Measurements from ENCODE around the gene RABEPK. TPM values are rescaled to one million over a fixed set of nuclear protein-coding genes. Genes with fewer than 3 reads are reported as not detected.

The RABEPK gene, protein sequence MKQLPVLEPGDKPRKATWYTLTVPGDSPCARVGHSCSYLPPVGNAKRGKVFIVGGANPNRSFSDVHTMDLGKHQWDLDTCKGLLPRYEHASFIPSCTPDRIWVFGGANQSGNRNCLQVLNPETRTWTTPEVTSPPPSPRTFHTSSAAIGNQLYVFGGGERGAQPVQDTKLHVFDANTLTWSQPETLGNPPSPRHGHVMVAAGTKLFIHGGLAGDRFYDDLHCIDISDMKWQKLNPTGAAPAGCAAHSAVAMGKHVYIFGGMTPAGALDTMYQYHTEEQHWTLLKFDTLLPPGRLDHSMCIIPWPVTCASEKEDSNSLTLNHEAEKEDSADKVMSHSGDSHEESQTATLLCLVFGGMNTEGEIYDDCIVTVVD
- total RNA-seq: 1 to 10 TPM in 3 of 4 donors, not detected in 1; 5.2 to 8.7 (median 8.6) TPM

- H3K9me3 ChIP-seq: no peaks in the 10 kb centered on the region
- peak; percentile 95 for DNase-seq
- in situ Hi-C loops (cut with MboI; ENCODE audit: low pct_ligation_motif_present in 1 of 4, low pct_unique_long_range_greater_than_20kb in 1 of 4, low sequenced_read_pairs in 3 of 4): no loop called here
- H3K27ac ChIP-seq: peak within 1 kb of the TSS; percentile 89 to 99 (median 95)
- no peaks in the 10 kb centered on the region for H3K36me3 ChIP-seq
- peaks cover 0 to 18% (median 15%) of the 10 kb centered on the region in 4 donors for H3K4me1 ChIP-seq
- no peaks in the 10 kb centered on the region for H3K27me3 ChIP-seq
- H3K4me3 ChIP-seq: peak within 1 kb of the TSS; percentile 52 to 77 (median 62)
- intact Hi-C loops (cut with DNase I; ENCODE audit: low total_unique reads): loop anchor here (10.0 kb wide), 1 partner anchor 1646 kb away; no protein-coding TSS in a partner anchor
- WGBS, 2 donors (ENCODE audit: low coverage in 1 of 2): 0 to 1% methylated on average over 2 to 44 of the region's 51 CpGs
- TF ChIP-seq POLR2A (IDR thresholded peaks at IDR 0.05): peak; percentile 93
- peak; percentile 94 to 96 (median 96) for TF ChIP-seq POLR2AphosphoS5 (IDR thresholded peaks at IDR 0.05)
- TF ChIP-seq, protein P1, sequence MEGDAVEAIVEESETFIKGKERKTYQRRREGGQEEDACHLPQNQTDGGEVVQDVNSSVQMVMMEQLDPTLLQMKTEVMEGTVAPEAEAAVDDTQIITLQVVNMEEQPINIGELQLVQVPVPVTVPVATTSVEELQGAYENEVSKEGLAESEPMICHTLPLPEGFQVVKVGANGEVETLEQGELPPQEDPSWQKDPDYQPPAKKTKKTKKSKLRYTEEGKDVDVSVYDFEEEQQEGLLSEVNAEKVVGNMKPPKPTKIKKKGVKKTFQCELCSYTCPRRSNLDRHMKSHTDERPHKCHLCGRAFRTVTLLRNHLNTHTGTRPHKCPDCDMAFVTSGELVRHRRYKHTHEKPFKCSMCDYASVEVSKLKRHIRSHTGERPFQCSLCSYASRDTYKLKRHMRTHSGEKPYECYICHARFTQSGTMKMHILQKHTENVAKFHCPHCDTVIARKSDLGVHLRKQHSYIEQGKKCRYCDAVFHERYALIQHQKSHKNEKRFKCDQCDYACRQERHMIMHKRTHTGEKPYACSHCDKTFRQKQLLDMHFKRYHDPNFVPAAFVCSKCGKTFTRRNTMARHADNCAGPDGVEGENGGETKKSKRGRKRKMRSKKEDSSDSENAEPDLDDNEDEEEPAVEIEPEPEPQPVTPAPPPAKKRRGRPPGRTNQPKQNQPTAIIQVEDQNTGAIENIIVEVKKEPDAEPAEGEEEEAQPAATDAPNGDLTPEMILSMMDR (IDR thresholded peaks at IDR 0.05): no peak
These were observed at the start of gene RABEPK for GRCh38 chr9:125200216-125201047. Gene RABEPK (plus strand): TSS chr9:125200542. CDS start chr9:125203014, 2,472 bp downstream.

DNA sequence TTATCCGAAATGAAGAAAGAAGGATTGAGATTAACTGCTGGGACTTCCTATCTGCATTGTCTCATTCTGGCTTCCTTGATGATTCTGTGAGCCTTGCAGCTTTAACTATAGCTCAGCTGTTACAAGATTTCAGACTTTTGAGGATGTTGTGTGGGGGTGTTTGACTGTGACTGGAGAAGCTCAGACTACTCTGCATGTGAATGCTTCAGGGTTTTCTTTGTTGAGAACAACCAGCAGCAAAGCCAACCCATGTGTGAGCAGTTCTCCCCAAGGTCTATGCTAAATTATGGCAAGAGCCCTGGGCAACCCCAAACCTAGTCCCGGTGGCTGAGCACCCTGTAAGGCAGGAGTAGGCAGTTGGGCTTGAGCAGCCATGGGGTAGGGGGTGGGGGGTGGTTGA lies 48.6 kb upstream of the RABEPK start:
- Histone ChIP-seq H3K9me3 (no peaks in the 10 kb centered on the region), H3K4me1 (peaks cover 0 to 7% (median 0%) of the 10 kb centered on the region in 4 donors), H3K4me3 (no peak overlapping the region), H3K36me3 (peaks cover 0 to 42% (median 15%) of the 10 kb centered on the region in 4 donors), H3K27me3 (no peaks in the 10 kb centered on the region), H3K27ac (no peak overlapping the region)
- TF ChIP-seq EP300 (IDR thresholded peaks at IDR 0.05; ENCODE audit: low read depth): no peak
- TF ChIP-seq, protein P1 (IDR thresholded peaks at IDR 0.05): no peak
- no peak for TF ChIP-seq POLR2A (IDR thresholded peaks at IDR 0.05)
- no peak for TF ChIP-seq POLR2AphosphoS5 (IDR thresholded peaks at IDR 0.05)
- WGBS, 2 donors (ENCODE audit: low coverage in 1 of 2): 88 to 92% methylated on average over 1 to 2 of the region's 2 CpGs
- intact Hi-C loops (cut with DNase I; ENCODE audit: low total_unique reads): no loop called here
- no peak for DNase-seq
- in situ Hi-C loops (cut with MboI; ENCODE audit: low pct_ligation_motif_present in 1 of 4, low pct_unique_long_range_greater_than_20kb in 1 of 4, low sequenced_read_pairs in 3 of 4): no loop called here

DNA sequence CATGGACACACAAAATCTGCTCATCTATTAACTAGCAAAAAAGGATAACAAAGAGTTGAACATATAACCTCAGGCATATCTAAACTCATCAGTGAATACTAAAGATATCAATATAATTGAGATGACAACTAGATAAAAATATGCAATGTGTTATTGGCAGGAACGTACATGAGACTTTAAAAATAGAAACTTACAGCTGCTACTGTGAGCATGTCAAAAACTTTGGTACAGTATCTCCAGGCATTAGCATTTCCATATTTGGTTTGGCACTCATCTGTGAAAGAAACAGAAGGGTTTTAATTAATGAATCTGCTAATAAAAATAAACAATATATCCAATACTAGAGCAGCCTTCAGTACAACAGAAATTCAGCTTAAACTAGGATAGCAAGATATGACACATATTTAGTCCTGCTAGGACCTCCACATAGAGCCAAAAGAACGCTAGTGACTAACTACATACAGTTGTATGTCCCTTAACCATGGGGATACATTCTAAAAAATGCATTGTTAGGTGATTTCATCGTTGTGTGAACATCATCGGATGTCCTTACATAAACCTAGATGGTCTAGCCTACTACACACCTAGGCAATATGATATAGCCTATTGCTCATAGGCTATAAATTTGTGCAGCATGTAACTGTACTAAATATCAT lies 46.5 kb upstream of the RABEPK start:
- Histone ChIP-seq H3K4me3 (no peak overlapping the region), H3K36me3 (peaks cover 0 to 50% (median 15%) of the 10 kb centered on the region in 4 donors), H3K4me1 (no peaks in the 10 kb centered on the region), H3K9me3 (no peaks in the 10 kb centered on the region), H3K27ac (no peak overlapping the region), H3K27me3 (no peaks in the 10 kb centered on the region)
- TF ChIP-seq POLR2AphosphoS5 (IDR thresholded peaks at IDR 0.05) (no peak), POLR2A (IDR thresholded peaks at IDR 0.05) (no peak), EP300 (IDR thresholded peaks at IDR 0.05; ENCODE audit: low read depth) (no peak)
- TF ChIP-seq, protein P1 (IDR thresholded peaks at IDR 0.05): no peak
- WGBS, 2 donors (ENCODE audit: low coverage in 1 of 2): 81 to 84% methylated on average over 4 of the region's 4 CpGs
- in situ Hi-C loops (cut with MboI; ENCODE audit: low pct_ligation_motif_present in 1 of 4, low pct_unique_long_range_greater_than_20kb in 1 of 4, low sequenced_read_pairs in 3 of 4): no loop called here
- intact Hi-C loops (cut with DNase I; ENCODE audit: low total_unique reads): no loop called here
- DNase-seq: no peak

DNA sequence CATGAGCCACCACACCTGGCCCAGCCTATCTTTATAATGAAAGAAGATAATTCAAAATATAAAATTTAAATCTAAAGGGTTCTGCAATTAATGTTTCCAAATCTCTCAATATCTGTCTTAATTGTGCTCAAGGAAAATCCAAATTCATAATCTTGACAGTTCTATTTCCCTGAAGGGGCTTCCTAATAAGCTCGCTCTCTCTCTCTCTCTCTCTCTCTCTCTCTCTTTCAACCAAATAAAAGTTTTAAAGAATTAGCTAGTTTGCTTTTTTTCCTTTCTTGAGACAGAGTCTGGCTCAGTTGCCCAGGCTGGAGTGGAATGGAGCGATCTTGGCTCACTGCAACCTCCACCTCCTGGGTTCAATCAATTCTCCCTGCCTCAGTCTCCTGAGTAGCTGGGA lies 43.8 kb upstream of the RABEPK start:
- no peaks in the 10 kb centered on the region for H3K27me3 ChIP-seq
- 96 to 100% methylated on average over 2 of the region's 2 CpGs for WGBS, 2 donors (ENCODE audit: low coverage in 1 of 2)
- no peaks in the 10 kb centered on the region for H3K9me3 ChIP-seq
- H3K27ac ChIP-seq: no peak overlapping the region
- intact Hi-C loops (cut with DNase I; ENCODE audit: low total_unique reads) (no loop called here), in situ Hi-C loops (cut with MboI; ENCODE audit: low pct_ligation_motif_present in 1 of 4, low pct_unique_long_range_greater_than_20kb in 1 of 4, low sequenced_read_pairs in 3 of 4) (no loop called here)
- H3K4me3 ChIP-seq: no peak overlapping the region
- peaks cover 16 to 20% (median 17%) of the 10 kb centered on the region in 4 donors for H3K4me1 ChIP-seq
- no peak for DNase-seq
- TF ChIP-seq POLR2AphosphoS5 (IDR thresholded peaks at IDR 0.05) (no peak), EP300 (IDR thresholded peaks at IDR 0.05; ENCODE audit: low read depth) (no peak), POLR2A (IDR thresholded peaks at IDR 0.05) (no peak)
- TF ChIP-seq, protein P1 (IDR thresholded peaks at IDR 0.05): no peak
- peaks cover 0 to 26% (median 10%) of the 10 kb centered on the region in 4 donors for H3K36me3 ChIP-seq

Data from transverse colon (tissue), 4 donors.